ENCODE measurements around the gene PDE2A.

DNA sequence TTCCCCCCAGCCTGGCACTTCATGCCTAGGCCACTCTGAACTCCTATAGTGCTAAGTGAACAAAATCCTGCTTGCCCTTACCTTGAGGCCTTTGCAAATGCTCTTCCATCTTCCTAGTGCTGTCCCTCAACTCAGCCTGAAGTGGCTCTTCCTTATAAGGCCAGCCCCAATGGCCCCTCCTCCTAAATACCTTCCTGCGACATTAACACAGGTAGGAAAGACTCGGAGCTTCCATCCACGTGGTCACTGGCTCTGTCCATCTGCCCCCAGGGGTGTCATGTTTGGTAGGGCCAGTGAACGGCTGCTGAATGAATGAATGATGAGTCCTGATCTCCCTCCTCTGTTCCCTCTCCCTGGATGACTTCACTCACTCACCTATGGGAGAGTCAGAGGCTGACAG, 4.2 kb downstream of the PDE2A start:
- TF ChIP-seq CTCF (IDR thresholded peaks at IDR 0.05), result no peak
- TF ChIP-seq POLR2A (IDR thresholded peaks at IDR 0.05), result no peak

Data from uterus (tissue), 2 donors.